ENCODE measurements around the gene CD226.

GRCh38 chr18:69819460-69819859 lies 128.2 kb downstream of the CD226 start:
- TF ChIP-seq CTCF (IDR thresholded peaks at IDR 0.05) = no peak
- no peak for TF ChIP-seq EZH2 (IDR thresholded peaks at IDR 0.05)
